Ammon's horn (tissue), 1 donor: ENCODE data around the gene ZSWIM7.
"Not testable (repeated sequence)": the region's sequence is repeated elsewhere in the genome, so short reads cannot be mapped to it uniquely, and the experiment has no call there.

ENCODE experiments used
- DNase-seq: peaks from one replicate; pipeline ENCODE4 v3.0.0-alpha.2; 2016; ENCODE audit warnings: low spot score

ZSWIM7 gene

GRCh38 chr17:15957206-15957605 is 42.3 kb downstream of the ZSWIM7 start:
- DNase-seq, result no peak

- no peak for DNase-seq
These were observed 43.5 kb downstream of the ZSWIM7 start for GRCh38 chr17:15955793-15956541.

GRCh38 chr17:15954222-15954621 is 45.3 kb downstream of the ZSWIM7 start:
- no peak for DNase-seq

GRCh38 chr17:15952916-15953790 is 46.4 kb downstream of the ZSWIM7 start:
- no peak for DNase-seq

GRCh38 chr17:15952048-15952532 is 47.4 kb downstream of the ZSWIM7 start:
- DNase-seq, result no peak

- no peak for DNase-seq
These were observed 48.0 kb downstream of the ZSWIM7 start for GRCh38 chr17:15951368-15952047.

GRCh38 chr17:15947976-15948752 is 51.3 kb downstream of the ZSWIM7 start:
- DNase-seq, result no peak

- no peak for DNase-seq
These were observed 52.2 kb downstream of the ZSWIM7 start for GRCh38 chr17:15947271-15947670.

- no peak for DNase-seq
These were observed 52.8 kb downstream of the ZSWIM7 start for GRCh38 chr17:15946611-15947120.

GRCh38 chr17:15945527-15946191 is 53.8 kb downstream of the ZSWIM7 start:
- DNase-seq, result no peak

GRCh38 chr17:15944759-15945526 is 54.6 kb downstream of the ZSWIM7 start, which contains the start of gene ADORA2B:
ADORA2B (plus strand) TSS chr17:15945130; CDS start chr17:15945249, 119 bp downstream.
- peak; percentile 57 for DNase-seq

GRCh38 chr17:15943971-15944758 is 55.3 kb downstream of the ZSWIM7 start:
- no peak for DNase-seq

GRCh38 chr17:15942207-15942833 is 57.2 kb downstream of the ZSWIM7 start:
- DNase-seq, result no peak

GRCh38 chr17:15941781-15942180 is 57.7 kb downstream of the ZSWIM7 start:
- no peak for DNase-seq

GRCh38 chr17:15936481-15936880 is 63.0 kb downstream of the ZSWIM7 start:
- DNase-seq, result not testable (repeated sequence)

GRCh38 chr17:15935891-15936290 is 63.6 kb downstream of the ZSWIM7 start:
- no peak for DNase-seq

GRCh38 chr17:15934866-15935265 is 64.6 kb downstream of the ZSWIM7 start:
- DNase-seq, result no peak

GRCh38 chr17:15931394-15931793 is 68.1 kb downstream of the ZSWIM7 start:
- DNase-seq, result no peak

GRCh38 chr17:15930426-15930825 is 69.1 kb downstream of the ZSWIM7 start:
- no peak for DNase-seq
